Measurements from ENCODE around the gene ACVRL1. TPM values are rescaled to one million over a fixed set of nuclear protein-coding genes. Genes with fewer than 3 reads are reported as not detected.

ACVRL1 gene
- polyA plus RNA-seq, 1 experiment = 13.1 TPM

DNA sequence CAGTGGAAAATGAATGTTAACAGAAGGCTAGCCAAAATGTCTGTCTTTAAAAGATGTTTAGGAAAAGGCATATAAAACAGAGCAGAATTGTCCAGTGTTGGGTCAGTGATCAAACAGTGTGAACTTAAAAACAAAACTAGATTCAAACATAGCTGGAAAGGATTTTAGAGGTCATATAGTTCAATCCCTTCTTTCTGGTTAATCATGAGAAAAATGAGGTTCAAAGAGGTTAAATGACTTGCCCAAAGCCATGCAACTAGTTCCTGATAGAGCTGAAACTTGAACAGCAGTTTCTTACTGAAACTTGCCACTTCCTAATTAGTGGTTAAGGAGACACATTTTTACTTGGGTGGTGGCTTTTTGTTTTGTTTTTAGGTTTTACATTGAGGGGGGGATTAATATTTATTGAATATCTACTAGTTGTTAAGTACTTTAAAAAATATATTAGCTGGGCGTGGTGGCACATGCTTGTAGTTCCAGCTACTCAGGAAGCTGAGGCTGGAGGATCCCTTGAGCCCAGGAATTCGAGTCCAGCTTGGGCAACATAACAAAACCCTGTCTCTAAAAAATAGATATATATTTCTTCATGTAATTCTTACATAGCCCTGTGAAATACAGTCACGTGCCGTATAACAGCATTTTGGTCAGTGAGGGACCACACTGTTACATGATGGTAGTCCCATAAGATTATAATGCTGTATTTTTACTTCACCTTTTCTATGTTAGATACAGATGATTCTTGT is 64.5 kb downstream of the ACVRL1 start:
- TF ChIP-seq, protein P1, sequence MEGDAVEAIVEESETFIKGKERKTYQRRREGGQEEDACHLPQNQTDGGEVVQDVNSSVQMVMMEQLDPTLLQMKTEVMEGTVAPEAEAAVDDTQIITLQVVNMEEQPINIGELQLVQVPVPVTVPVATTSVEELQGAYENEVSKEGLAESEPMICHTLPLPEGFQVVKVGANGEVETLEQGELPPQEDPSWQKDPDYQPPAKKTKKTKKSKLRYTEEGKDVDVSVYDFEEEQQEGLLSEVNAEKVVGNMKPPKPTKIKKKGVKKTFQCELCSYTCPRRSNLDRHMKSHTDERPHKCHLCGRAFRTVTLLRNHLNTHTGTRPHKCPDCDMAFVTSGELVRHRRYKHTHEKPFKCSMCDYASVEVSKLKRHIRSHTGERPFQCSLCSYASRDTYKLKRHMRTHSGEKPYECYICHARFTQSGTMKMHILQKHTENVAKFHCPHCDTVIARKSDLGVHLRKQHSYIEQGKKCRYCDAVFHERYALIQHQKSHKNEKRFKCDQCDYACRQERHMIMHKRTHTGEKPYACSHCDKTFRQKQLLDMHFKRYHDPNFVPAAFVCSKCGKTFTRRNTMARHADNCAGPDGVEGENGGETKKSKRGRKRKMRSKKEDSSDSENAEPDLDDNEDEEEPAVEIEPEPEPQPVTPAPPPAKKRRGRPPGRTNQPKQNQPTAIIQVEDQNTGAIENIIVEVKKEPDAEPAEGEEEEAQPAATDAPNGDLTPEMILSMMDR (IDR thresholded peaks at IDR 0.05; ENCODE audit: insufficient read depth, low read depth, low read length) = no peak
- peaks cover 6% of the 10 kb centered on the region; the same call in 1 of the 2 replicates for H3K36me3 ChIP-seq (ENCODE audit: control insufficient read depth, insufficient read depth, low read length)
- ChIA-PET CTCF (interaction anchor here (1.1 to 2.0 kb wide), 4 partner anchors 20 to 77 kb away, joined by 4 to 5 read pairs (median 4); no protein-coding TSS in a partner anchor), POLR2A (no interaction called here)
- no peak overlapping the region for H3K4me3 ChIP-seq (ENCODE audit: low read depth, low read length)
- DNase-seq (ENCODE audit: low read depth) = no peak
- no peaks in the 10 kb centered on the region for H3K27me3 ChIP-seq (ENCODE audit: control insufficient read depth, insufficient read depth, low read length)

DNA sequence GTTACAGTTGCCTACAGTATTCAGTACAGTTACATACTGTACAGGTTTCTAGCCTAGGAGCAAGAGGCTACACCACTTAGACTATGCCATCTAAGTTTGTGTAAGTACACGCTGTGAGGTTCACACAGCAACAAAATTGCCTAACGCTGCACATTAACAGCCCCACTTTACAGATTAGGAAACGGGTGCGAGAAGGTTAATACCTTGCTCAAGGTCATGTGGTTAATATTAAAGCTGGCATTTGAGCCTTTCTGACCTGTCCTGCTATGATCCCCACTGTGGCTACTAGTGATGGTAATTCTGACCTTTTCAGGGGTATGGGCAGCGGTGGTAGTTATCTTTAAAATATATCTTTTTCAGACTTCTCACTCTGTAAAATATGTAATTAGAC is 65.1 kb downstream of the ACVRL1 start:
- peaks cover 6% of the 10 kb centered on the region; the same call in 1 of the 2 replicates for H3K36me3 ChIP-seq (ENCODE audit: control insufficient read depth, insufficient read depth, low read length)
- H3K27me3 ChIP-seq (ENCODE audit: control insufficient read depth, insufficient read depth, low read length) = no peaks in the 10 kb centered on the region
- TF ChIP-seq, protein P1 (IDR thresholded peaks at IDR 0.05; ENCODE audit: insufficient read depth, low read depth, low read length) = no peak
- DNase-seq (ENCODE audit: low read depth) = no peak
- ChIA-PET POLR2A (no interaction called here), CTCF (interaction anchor here (1.1 to 1.2 kb wide), 2 partner anchors 48 to 57 kb away, joined by 4 read pairs; no protein-coding TSS in a partner anchor)
- H3K4me3 ChIP-seq (ENCODE audit: low read depth, low read length) = no peak overlapping the region

DNA sequence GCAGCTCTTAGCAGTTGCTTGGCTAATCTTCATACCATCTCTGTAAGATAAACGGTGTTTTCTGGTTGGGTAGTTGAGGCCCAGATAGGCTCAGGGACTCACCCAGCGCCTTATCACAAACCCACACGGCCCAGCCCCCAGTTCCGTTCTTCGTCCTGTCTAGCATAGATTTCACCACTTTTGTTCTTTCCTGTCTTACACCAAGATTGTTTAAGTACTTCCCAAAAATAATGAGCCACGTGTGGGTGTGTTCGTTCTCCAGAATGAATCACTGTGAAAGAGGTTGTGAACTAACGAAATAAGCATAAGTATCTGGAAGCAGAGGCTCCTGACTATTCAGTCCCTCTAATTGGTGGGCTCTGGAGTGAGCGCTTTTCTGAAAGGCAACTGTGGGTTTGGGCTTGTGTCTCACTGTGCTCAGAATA is 65.6 kb downstream of the ACVRL1 start:
- Histone ChIP-seq H3K36me3 (ENCODE audit: control insufficient read depth, insufficient read depth, low read length) (peaks cover 6% of the 10 kb centered on the region; the same call in 1 of the 2 replicates), H3K27me3 (ENCODE audit: control insufficient read depth, insufficient read depth, low read length) (no peaks in the 10 kb centered on the region), H3K4me3 (ENCODE audit: low read depth, low read length) (no peak overlapping the region)
- DNase-seq (ENCODE audit: low read depth) = no peak
- ChIA-PET POLR2A (no interaction called here), CTCF (interaction anchor here (1.1 to 1.2 kb wide), 2 partner anchors 47 to 58 kb away, joined by 4 read pairs; no protein-coding TSS in a partner anchor)
- TF ChIP-seq, protein P1 (IDR thresholded peaks at IDR 0.05; ENCODE audit: insufficient read depth, low read depth, low read length) = no peak

Other genes with a start within 250 kb of the ACVRL1 start
- gene FIGNL2, start 58.8 kb upstream of the ACVRL1 start, polyA plus RNA-seq (2011; rRNA removed) = 0.01 TPM in 1 of 2 replicates, not detected in the other
- gene ANKRD33, start 19.4 kb upstream of the ACVRL1 start, polyA plus RNA-seq (2011; rRNA removed) = not detected in 2 replicates
- gene ACVR1B, start 44.2 kb downstream of the ACVRL1 start, polyA plus RNA-seq (2011; rRNA removed) = 12.6 and 12.9 TPM in 2 replicates
- 0.96 and 1.3 TPM in 2 replicates for gene TAMALIN, start 99.4 kb downstream of the ACVRL1 start, polyA plus RNA-seq (2011; rRNA removed)
- 9.8 and 18.6 TPM in 2 replicates for gene NR4A1, start 143.9 kb downstream of the ACVRL1 start, polyA plus RNA-seq (2011; rRNA removed)
- 115 and 163 TPM in 2 replicates for gene ATG101, start 162.5 kb downstream of the ACVRL1 start, polyA plus RNA-seq (2011; rRNA removed)
- 0.05 TPM in 1 of 2 replicates, not detected in the other for gene SMIM41, start 172.2 kb downstream of the ACVRL1 start, polyA plus RNA-seq (2011; rRNA removed)

Measured in BJ (cell line).